PC-9 (cell line): ENCODE results near the gene PRDM12.

ENCODE experiments used
- CTCF ChIP-seq: fragments of 200-600 bp; sonication (generic); conservative IDR thresholded peaks from 2 replicates; pipeline ENCODE4 v1.6.1; 2017; ENCODE audit warnings: mixed run types, antibody characterized with exemption, mild to moderate bottlenecking, moderate library complexity
- EZH2 ChIP-seq: fragments of 200-600 bp; sonication (generic); IDR thresholded peaks from 2 replicates; pipeline ENCODE4 v1.8.0; 2017; ENCODE audit warnings: antibody characterized with exemption, low read depth

GRCh38 chr9:130662970-130663257 is 1.5 kb upstream of the PRDM12 start:
- TF ChIP-seq CTCF = no peak
- no peak for TF ChIP-seq EZH2
